Measurements from ENCODE around the gene LYZL6.

- TF ChIP-seq CTCF (IDR thresholded peaks at IDR 0.05) (no peak), POLR2A (IDR thresholded peaks at IDR 0.05) (no peak)
These were observed 47.6 kb downstream of the LYZL6 start for GRCh38 chr17:35895636-35896587.
